CD4-positive, alpha-beta T cell treated with Interleukin-10 for 1 hour (primary cell): ENCODE results near the gene SH3PXD2A.

Experiments
- DNase-seq: peaks from one replicate; pipeline ENCODE4 v3.0.0-alpha.2; 2020

Gene SH3PXD2A

DNA sequence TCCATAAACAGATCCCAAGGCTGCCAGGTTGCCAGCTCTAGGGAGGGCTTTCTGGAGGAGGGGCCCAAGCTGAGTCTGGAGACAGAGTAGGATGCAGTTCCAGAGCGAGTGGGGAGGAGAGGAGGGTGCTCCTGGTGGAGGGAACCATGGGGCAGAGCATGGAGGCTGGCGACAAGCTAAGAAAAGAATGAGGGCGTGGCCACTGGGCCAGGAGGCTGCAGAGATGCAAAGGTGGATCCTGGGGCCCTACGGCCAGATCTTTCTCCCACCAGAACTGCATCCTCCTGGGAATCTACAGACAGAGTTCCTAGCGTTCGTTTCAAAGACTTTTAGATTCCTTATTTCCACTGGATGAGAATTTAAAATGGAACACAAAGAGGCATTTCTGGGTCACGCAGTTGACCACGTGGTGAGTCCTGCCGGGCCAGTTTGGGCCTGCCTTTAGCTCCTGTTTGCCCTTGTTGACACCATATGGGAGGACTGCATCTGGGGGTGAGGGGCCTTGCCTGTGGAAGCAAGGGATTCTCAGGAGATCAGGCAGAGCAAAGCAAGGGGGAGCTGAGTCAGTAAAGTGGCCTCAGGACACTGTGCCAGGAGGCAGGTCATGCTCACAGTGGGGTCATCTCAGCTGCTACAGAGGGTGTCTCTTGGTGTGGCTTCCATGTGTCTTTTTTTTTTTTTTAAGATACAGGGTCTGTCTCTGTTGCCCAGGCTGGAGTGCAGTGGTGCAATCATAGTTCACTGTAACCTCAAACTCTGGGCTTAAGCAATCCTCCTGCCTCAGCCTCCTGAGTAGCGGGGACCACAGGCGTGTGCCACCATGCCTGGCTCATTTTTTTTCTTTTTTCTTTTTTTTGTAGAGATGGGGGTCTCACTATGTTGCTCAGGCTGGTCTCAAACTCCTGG is 137.8 kb downstream of the SH3PXD2A start:
- no peak for DNase-seq

DNA sequence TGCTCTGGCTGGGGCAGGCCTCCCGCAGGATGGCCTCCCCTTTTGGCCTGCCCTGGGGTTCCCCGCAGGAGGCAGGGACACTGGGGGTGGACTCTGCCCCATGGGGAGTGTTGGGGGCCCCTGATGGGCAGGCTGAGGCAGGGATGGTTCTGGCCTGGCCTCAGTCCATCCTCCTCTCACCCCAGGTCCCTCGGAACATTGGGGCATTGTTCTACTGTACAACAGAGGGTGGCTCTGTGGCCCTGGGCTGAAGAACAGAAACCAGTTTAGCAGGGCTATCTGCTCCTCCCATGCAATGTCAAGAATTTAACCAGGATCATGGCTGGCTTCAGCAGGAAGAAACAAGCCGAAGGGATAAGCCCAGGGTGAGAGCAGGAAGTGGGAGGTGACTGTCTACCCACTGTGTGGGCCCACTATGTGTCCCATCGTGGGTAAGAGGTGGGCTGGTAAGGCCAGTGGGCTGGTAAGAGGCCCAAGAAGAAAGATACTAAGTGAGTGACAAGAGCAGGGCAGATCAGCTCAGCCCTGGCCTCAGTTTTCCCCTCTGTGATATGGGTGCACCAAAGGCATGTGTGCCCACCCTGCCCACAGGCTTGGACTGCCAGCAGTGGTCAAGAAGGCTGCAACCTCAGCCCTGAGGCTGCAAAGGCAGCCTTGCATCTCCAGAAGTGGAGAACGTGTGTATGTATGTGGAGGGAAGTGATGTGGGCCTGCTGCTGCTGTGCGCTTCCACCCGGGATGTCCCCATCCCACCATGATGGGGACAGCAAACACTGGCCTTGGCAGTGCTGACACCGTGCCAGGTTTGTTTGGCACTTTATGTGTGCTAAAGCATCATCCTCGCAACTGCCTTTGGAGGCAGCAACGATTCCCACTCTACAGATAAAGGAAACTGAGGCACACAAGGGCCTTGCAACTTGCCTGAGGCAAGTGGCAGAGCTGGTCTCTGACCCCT is 138.9 kb downstream of the SH3PXD2A start:
- DNase-seq, result no peak

DNA sequence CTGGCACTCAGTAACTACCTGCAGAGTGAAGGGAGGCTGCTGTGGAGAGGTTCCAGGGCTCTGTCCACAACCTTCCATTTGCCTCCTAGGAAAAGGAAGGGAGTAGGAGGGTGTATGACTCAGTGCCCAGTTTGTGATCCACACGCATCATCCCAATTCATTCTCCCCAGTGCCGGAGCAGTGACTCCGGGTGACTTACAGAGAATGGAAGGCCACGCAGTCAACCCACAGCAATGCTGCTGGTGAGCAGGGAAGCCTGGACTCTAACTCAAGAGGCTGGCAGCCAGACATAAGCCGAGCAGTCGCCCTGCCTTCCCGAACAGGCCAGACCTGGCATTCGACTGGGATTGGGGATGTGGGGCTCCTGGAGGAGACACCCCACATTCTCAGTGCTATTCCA is 139.9 kb downstream of the SH3PXD2A start:
- no peak for DNase-seq

DNA sequence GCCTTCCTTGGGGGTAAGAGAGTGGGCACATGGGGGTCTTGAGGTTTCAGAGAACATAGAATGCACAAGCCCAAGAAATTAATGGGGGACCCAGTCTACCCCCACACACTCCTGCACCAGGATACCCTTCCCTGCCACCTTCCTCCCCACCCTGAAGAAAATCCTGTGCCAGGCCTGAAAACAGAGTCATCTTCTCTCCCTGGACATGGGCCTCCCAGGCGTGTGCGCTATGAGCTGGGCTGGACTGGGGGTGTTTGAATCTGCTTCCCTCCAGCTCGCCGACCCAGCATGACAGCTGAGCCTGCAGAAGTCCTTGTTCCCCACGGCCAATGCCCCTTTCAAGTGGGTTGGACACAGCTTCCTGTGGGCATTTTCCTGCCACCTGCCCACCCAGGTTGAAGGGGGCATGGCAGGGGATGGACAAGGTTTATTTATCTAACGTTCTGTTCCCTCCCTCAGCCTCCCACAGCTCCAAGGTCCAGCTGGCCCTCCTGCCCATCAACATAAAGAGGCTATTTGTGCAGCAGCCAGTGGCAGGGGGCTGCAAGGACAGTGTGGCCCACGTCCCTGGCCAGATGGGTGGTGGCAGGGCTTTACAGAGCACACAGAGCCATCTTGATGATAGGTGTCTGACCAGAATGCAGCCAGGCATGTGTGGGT is 141.0 kb downstream of the SH3PXD2A start:
- no peak for DNase-seq

GRCh38 chr10:103713676-103714075 is 141.7 kb downstream of the SH3PXD2A start:
- DNase-seq, result no peak

DNA sequence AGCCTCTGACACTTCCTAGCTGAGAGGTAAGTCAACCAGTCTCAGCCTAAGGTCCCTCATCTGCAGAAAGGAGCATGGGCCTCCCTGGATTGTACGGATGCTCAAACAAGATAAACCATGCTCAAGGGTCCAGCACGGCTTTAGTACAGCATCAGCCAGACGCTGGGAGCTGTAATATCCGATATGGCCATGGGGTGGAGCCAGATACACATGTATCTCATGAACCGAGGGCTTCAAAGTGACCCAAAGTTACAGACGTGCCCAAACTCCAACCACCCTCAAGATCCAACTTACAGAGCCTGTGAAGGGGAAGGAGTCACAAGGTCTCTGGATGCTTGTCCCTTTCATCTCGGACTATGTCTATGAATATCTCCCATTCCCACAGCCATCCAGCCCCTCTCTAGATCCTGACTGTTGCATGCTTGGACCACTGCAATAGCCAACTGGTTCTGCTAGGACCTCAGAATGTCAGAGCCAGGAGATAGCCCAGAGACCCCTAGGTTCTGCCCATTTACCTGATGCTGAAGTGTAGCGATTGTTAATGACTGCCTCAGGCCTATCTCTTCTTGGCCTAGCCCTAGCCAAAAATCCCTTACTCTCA is 142.4 kb downstream of the SH3PXD2A start:
- peak; percentile 83 for DNase-seq

DNA sequence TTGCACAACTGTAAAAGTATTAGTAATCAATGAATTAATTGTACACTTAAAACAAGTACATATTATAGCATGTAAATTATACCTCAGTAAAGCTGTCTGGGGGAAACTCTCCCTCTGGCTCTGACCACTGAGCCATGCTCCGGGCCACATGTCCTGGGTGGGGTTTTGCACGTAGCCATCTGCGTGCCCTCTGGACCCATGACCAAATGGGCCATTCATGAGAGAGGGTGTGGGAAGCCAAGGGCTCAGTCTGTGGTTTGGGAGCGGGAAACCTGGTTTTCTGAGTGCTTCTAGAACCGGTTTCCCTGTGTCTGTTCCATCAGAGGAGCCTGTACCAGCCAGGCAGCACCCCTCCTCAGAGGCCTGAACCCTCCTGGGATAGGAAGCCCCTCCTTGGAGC is 143.2 kb downstream of the SH3PXD2A start:
- no peak for DNase-seq

DNA sequence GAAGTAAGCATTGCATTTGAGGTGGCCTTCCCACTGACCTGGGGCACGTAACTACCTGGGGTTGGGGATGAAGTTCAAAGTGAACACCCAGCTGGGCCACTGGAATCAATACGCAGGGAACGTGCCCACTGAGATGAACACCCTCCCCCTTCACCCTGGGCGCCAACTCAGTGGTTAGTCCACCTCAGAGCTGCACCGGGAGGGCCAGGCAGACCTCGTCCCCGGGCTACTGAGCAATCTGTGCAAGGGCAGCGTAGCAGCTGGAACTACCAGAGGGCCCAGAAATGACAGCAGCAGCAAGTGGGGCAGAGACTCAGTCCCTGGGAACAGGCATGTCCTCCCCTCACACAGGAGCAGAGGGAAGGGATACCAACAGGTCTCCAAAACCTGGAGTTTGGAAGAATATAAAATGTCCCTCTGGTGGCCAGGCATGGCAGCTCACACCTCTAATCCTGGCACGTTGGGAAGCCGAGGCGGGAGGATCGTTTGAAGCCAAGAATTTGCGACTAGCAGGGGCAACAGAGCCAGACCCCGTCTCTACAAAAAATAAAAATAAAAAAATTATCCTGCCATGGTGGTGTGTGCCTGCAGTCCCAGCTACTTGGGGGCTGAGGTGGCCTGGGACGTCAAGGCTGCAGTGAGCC is 143.9 kb downstream of the SH3PXD2A start:
- no peak for DNase-seq

GRCh38 chr10:103710490-103710889 is 144.9 kb downstream of the SH3PXD2A start:
- no peak for DNase-seq

DNA sequence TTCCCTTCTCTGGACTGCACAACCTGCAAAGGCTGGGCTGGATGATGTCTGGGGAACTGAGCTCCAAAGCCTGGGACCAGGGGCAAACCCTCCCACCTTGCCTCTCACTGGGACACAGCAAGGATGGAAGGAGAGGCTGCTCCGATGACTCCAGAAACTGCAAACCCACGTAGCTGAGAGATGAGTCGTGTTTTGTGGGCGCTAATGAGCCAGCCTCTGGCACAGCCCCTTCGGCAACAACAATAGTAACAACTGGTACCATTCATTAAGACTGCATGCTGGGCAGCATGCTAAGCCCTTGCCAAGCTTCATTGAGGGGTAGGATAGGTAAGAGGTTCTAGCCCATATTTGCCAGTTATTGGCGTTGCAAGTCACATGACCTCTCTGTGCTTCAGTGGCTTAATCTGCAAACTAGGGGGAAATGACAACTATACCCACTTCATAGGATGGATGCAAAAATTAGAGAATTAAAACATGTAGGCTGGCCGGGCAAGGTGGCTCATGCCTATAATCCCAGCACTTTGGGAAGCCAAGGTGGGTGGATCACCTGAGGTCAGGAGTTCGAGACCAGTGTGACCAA is 145.9 kb downstream of the SH3PXD2A start:
- DNase-seq, result no peak

- DNase-seq, result no peak
Measured at GRCh38 chr10:103708627-103709288, 146.6 kb downstream of the SH3PXD2A start.

DNA sequence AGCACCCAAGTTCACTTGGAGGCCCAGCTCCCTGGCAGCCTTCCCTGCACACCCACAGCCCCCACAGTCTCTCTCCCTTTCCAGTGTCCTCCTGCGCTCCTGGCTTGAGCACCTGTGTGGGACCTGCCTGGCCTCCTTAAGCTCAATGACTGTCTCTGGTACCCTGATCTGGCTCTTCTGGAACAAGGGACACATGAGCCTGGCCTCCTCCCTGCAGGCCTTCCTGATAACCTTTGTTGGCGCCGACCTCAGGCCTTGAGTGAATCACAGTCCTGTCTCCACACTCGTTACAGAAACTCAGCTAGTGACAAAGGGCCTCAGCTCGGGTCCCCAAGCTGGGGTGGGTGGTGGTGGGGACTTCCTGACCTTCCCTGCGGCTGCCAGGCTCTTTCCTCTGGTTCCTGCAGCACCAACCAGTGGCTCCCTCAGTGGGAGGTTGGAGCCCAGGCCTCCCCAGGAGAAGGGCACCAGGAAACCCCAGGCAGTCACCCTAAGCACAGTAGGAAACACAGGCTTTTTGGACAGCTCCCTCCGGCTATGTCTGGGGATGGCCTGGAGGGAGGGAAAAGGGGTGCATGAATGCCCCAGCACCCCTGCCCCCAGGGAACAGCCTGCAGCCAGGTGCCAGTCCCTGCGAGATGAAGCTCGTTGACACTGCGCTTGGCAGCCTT is 147.3 kb downstream of the SH3PXD2A start:
- DNase-seq, result no peak

DNA sequence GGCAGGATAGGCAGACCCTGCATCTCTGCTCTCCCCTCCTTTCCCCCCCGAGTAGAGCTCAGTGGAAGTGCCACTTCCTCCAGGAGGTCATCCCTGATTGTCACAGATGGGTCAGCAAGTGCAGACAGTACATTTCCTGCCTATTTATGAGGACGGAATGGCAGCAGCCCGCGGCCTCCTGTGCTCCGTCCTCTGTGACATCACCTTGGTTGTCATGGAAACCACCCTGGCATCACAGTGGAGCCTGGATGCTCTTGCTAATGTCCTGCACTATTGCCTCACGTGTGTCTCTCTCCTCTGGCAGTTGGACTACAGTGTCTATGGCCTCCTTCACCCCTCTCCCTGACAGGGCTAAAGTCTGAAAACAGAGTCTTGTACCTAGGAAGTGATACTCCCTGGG is 148.6 kb downstream of the SH3PXD2A start:
- DNase-seq, result no peak

DNA sequence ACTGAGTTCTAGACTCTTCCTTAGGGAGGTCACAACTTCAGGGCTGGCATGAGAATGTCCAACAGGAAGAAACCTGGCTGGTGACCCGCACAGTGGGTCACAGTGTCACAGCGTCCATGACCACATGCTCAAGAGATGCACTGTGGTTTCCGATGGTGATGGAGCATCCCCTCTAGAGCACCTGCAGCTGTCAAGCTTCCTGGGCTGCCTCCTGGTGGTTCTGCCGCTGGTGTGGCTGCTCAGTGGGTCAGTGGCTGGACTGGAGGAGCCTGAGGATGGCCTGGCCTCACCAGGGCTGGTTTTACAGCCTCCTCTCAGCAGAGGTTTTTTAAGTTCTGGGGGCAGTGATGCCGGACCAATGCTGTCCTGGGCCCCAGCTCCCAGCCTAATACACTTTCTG is 149.3 kb downstream of the SH3PXD2A start:
- DNase-seq, result no peak

- DNase-seq, result no peak
Measured at GRCh38 chr10:103703941-103704919, 151.1 kb downstream of the SH3PXD2A start.

DNA sequence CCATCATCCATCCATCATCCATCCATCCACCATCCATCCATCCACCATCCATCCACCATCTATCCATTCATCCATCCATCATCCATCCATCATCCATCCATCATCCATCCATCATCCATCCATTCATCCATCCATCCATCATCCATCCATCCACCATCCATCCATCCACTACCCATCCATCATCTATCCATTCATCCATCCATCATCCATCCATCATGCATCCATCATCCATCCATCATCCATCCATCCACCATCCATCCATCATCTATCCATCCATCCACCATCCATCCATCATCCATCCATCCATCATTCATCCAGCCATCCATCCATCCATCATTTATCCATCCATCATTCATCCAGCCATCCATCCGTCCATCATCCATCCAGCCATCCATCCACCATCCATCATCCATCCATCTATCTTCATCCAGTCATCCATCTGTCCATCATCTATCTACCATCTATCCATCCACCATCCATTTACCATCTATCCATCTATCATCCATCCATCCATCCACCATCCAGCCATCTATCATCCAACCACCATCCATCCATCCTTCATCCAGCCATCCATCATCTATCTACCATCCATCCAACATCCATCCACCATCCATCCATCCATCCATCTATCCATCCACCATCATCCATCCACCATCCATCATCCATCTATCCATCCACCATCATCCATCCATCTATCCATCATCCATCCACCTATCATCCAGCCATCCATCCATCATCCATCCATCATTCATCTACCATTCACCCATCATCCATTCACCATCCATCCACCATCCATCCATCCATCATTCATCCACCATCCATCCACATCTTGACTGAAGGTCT is 153.8 kb downstream of the SH3PXD2A start:
- no peak for DNase-seq

- no peak for DNase-seq
Measured at GRCh38 chr10:103700436-103700715, 155.0 kb downstream of the SH3PXD2A start.

- no peak for DNase-seq
Measured at GRCh38 chr10:103699611-103700435, 155.6 kb downstream of the SH3PXD2A start.
